DOHH2 (cell line): ENCODE results near the gene SLC35F1.

Experiments used
- H3F3A ChIP-seq: fragments of 200-600 bp; sonication (generic), shearing (Covaris generic); 2 replicates; pipeline ENCODE4 v1.6.0; 2016; ENCODE audit warnings: antibody characterized with exemption, mild to moderate bottlenecking; ENCODE audit not compliant: control insufficient read depth, insufficient read depth
- H3K27ac ChIP-seq: fragments of 200-600 bp; sonication (generic); 2 replicates; pipeline ENCODE4 v1.5.1; 2014; ENCODE audit warnings: low read depth, mild to moderate bottlenecking, low read length, moderate library complexity
- H3K27me3 ChIP-seq: fragments of 200-600 bp; sonication (generic); 2 replicates; pipeline ENCODE4 v1.6.1; 2014; ENCODE audit warnings: mild to moderate bottlenecking, low read length, mixed read lengths; ENCODE audit not compliant: control insufficient read depth
- H3K36me3 ChIP-seq: fragments of 200-600 bp; sonication (generic); 2 replicates; pipeline ENCODE4 v1.6.1; 2014; ENCODE audit warnings: mild to moderate bottlenecking, low read length, moderate library complexity, mixed read lengths; ENCODE audit not compliant: control insufficient read depth
- H3K4me1 ChIP-seq: fragments of 200-600 bp; sonication (generic); 2 replicates; pipeline ENCODE4 v1.6.1; 2014; ENCODE audit warnings: mild to moderate bottlenecking, low read length, mixed read lengths; ENCODE audit not compliant: control insufficient read depth
- H3K4me2 ChIP-seq: fragments of 200-600 bp; sonication (generic); 2 replicates; pipeline ENCODE4 v1.6.0; 2014; ENCODE audit warnings: mild to moderate bottlenecking, low read length, moderate library complexity
- H3K4me3 ChIP-seq: fragments of 200-600 bp; sonication (generic); 2 replicates; pipeline ENCODE4 v1.5.1; 2014; ENCODE audit warnings: mild to moderate bottlenecking, low read length, mixed read lengths
- H3K79me2 ChIP-seq: fragments of 200-600 bp; sonication (generic); 2 replicates; pipeline ENCODE4 v1.6.1; 2014; ENCODE audit warnings: mild to moderate bottlenecking, low read length, mixed read lengths; ENCODE audit not compliant: control insufficient read depth
- H3K9me2 ChIP-seq: fragments of 200-600 bp; sonication (generic); replicated peaks from 2 replicates; pipeline ENCODE4 v1.6.1; 2014; ENCODE audit warnings: mild to moderate bottlenecking, low read length, mixed read lengths; ENCODE audit not compliant: control insufficient read depth
- H3K9me3 ChIP-seq: fragments of 200-600 bp; sonication (generic); 2 replicates; pipeline ENCODE4 v1.6.1; 2014; ENCODE audit warnings: antibody characterized with exemption, low read length, mixed read lengths; ENCODE audit not compliant: control insufficient read depth, insufficient read depth
- H4K20me1 ChIP-seq: fragments of 200-600 bp; sonication (generic); 2 replicates; pipeline ENCODE4 v1.6.0; 2014; ENCODE audit warnings: low read depth, mild to moderate bottlenecking, antibody characterized with exemption, low read length, moderate library complexity; ENCODE audit not compliant: control insufficient read depth, insufficient read depth
- EZH2phosphoT487 ChIP-seq: fragments of 200-600 bp; sonication (generic); IDR thresholded peaks from 2 replicates; pipeline ENCODE4 v1.6.1; 2017; ENCODE audit warnings: borderline replicate concordance, mild to moderate bottlenecking, antibody characterized with exemption, low read length, moderate library complexity, mixed read lengths
- TF ChIP-seq, protein P1 (sequence below): fragments of 200-600 bp; sonication (generic); IDR thresholded peaks from one replicate; pipeline ENCODE4 v1.5.1; 2014; ENCODE audit warnings: antibody characterized with exemption, mild to moderate bottlenecking, low read depth, low read length; ENCODE audit not compliant: poor library complexity, severe bottlenecking

SLC35F1 gene

GRCh38 chr6:118317581-118318563 is 410.8 kb downstream of the SLC35F1 start:
- Histone ChIP-seq H3K4me2 (no peak overlapping the region), H3K4me3 (no peak overlapping the region), H3K27me3 (0 out of 2 replicates have a peak, but pooled peaks cover 4% of the 10 kb centered on the region), H3K9me2 (no peaks in the 10 kb centered on the region), H3F3A (no peaks in the 10 kb centered on the region), H3K27ac (no peak overlapping the region), H3K36me3 (no peaks in the 10 kb centered on the region), H3K4me1 (no peaks in the 10 kb centered on the region), H4K20me1 (no peaks in the 10 kb centered on the region), H3K79me2 (no peaks in the 10 kb centered on the region), H3K9me3 (no peaks in the 10 kb centered on the region)
- TF ChIP-seq, protein P1, sequence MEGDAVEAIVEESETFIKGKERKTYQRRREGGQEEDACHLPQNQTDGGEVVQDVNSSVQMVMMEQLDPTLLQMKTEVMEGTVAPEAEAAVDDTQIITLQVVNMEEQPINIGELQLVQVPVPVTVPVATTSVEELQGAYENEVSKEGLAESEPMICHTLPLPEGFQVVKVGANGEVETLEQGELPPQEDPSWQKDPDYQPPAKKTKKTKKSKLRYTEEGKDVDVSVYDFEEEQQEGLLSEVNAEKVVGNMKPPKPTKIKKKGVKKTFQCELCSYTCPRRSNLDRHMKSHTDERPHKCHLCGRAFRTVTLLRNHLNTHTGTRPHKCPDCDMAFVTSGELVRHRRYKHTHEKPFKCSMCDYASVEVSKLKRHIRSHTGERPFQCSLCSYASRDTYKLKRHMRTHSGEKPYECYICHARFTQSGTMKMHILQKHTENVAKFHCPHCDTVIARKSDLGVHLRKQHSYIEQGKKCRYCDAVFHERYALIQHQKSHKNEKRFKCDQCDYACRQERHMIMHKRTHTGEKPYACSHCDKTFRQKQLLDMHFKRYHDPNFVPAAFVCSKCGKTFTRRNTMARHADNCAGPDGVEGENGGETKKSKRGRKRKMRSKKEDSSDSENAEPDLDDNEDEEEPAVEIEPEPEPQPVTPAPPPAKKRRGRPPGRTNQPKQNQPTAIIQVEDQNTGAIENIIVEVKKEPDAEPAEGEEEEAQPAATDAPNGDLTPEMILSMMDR = no peak
- no peak for TF ChIP-seq EZH2phosphoT487

GRCh38 chr6:118318648-118319047 is 411.6 kb downstream of the SLC35F1 start:
- TF ChIP-seq EZH2phosphoT487 = no peak
- TF ChIP-seq, protein P1 = no peak
- Histone ChIP-seq H3K4me3 (no peak overlapping the region), H3K4me2 (no peak overlapping the region), H4K20me1 (no peaks in the 10 kb centered on the region), H3K79me2 (no peaks in the 10 kb centered on the region), H3K9me3 (no peaks in the 10 kb centered on the region), H3K4me1 (no peaks in the 10 kb centered on the region), H3K36me3 (no peaks in the 10 kb centered on the region), H3K9me2 (no peaks in the 10 kb centered on the region), H3K27ac (no peak overlapping the region), H3K27me3 (0 out of 2 replicates have a peak, but pooled peaks cover 4% of the 10 kb centered on the region), H3F3A (no peaks in the 10 kb centered on the region)

- Histone ChIP-seq H3K9me3 (no peaks in the 10 kb centered on the region), H3K36me3 (no peaks in the 10 kb centered on the region), H3K79me2 (no peaks in the 10 kb centered on the region), H3K4me3 (no peak overlapping the region), H3K27ac (no peak overlapping the region), H3K27me3 (0 out of 2 replicates have a peak, but pooled peaks cover 4% of the 10 kb centered on the region), H3K9me2 (no peaks in the 10 kb centered on the region), H3K4me1 (no peaks in the 10 kb centered on the region), H3K4me2 (no peak overlapping the region), H4K20me1 (no peaks in the 10 kb centered on the region), H3F3A (no peaks in the 10 kb centered on the region)
- no peak for TF ChIP-seq EZH2phosphoT487
- TF ChIP-seq, protein P1 = no peak
These were observed 412.4 kb downstream of the SLC35F1 start for GRCh38 chr6:118319416-118319815.
